H9 (cell line): Measurements from ENCODE around the gene MAPK8. TPM values are rescaled to one million over a fixed set of nuclear protein-coding genes. Genes with fewer than 3 reads are reported as not detected.
A peak's percentile ranks its signal among the peaks of the same experiment; 100 is the strongest.

Experiments used
- DNase-seq: peaks from one replicate; pipeline ENCODE4 v3.0.0-alpha.2; 2017
- H2AFZ ChIP-seq: one replicate; pipeline ENCODE4 v1.6.1; 2013; ENCODE audit warnings: mild to moderate bottlenecking, low read length, control low read depth, moderate library complexity
- H2AK5ac ChIP-seq: 2 replicates; pipeline ENCODE4 v1.6.1; 2013; ENCODE audit warnings: low read length, control low read depth, mixed read lengths; ENCODE audit not compliant: insufficient read length
- H2BK120ac ChIP-seq: one replicate; pipeline ENCODE4 v1.6.1; 2013; ENCODE audit warnings: low read depth, mild to moderate bottlenecking, low read length, control low read depth, inconsistent platforms; ENCODE audit not compliant: poor library complexity, severe bottlenecking
- H2BK12ac ChIP-seq: 2 replicates; pipeline ENCODE4 v1.6.1; 2013; ENCODE audit warnings: low read length, control low read depth, mixed read lengths, low read depth; ENCODE audit not compliant: insufficient read length
- H2BK15ac ChIP-seq: 2 replicates; pipeline ENCODE4 v1.6.1; 2013; ENCODE audit warnings: low read depth, low read length, control low read depth
- H2BK20ac ChIP-seq: one replicate; pipeline ENCODE4 v1.6.1; 2013; ENCODE audit warnings: low read depth, mild to moderate bottlenecking, low read length, control low read depth, inconsistent platforms; ENCODE audit not compliant: poor library complexity, severe bottlenecking
- H2BK5ac ChIP-seq: 2 replicates; pipeline ENCODE4 v1.6.1; 2013; ENCODE audit warnings: low read length, control low read depth, mixed read lengths; ENCODE audit not compliant: insufficient read length
- H3K14ac ChIP-seq: 2 replicates; pipeline ENCODE4 v1.6.1; 2013; ENCODE audit warnings: low read length, control low read depth; ENCODE audit not compliant: insufficient read depth
- H3K18ac ChIP-seq: 2 replicates; pipeline ENCODE4 v1.6.1; 2013; ENCODE audit warnings: low read depth, mild to moderate bottlenecking, mixed read lengths, low read length, control low read depth; ENCODE audit not compliant: insufficient read length
- H3K23ac ChIP-seq: 2 replicates; pipeline ENCODE4 v1.6.1; 2013; ENCODE audit warnings: low read length, control low read depth, mixed read lengths, low read depth; ENCODE audit not compliant: insufficient read length
- H3K23me2 ChIP-seq: 2 replicates; pipeline ENCODE4 v1.6.1; 2013; ENCODE audit warnings: low read depth, mild to moderate bottlenecking, mixed read lengths, low read length, control low read depth; ENCODE audit not compliant: insufficient read length, poor library complexity, severe bottlenecking
- H3K27ac ChIP-seq: 2 replicates; pipeline ENCODE4 v1.5.1; 2013; ENCODE audit warnings: low read length, control low read depth, mixed read lengths, low read depth; ENCODE audit not compliant: insufficient read length
- H3K27me3 ChIP-seq: 2 replicates; pipeline ENCODE4 v1.6.1; 2013; ENCODE audit warnings: low read length, control low read depth, inconsistent platforms; ENCODE audit not compliant: insufficient read depth
- H3K4ac ChIP-seq: 2 replicates; pipeline ENCODE4 v1.6.1; 2013; ENCODE audit warnings: low read depth, mild to moderate bottlenecking, control low read depth, inconsistent platforms, low read length, moderate library complexity
- H3K4me1 ChIP-seq: 2 replicates; pipeline ENCODE4 v1.6.1; 2013; ENCODE audit warnings: low read length, control low read depth, inconsistent platforms; ENCODE audit not compliant: insufficient read depth
- H3K4me2 ChIP-seq: 2 replicates; pipeline ENCODE4 v1.6.1; 2013; ENCODE audit warnings: low read length, control low read depth, mixed read lengths; ENCODE audit not compliant: insufficient read length, insufficient read depth
- H3K56ac ChIP-seq: 2 replicates; pipeline ENCODE4 v1.6.1; 2013; ENCODE audit warnings: low read depth, mild to moderate bottlenecking, mixed read lengths, low read length, control low read depth; ENCODE audit not compliant: insufficient read length
- H3K79me1 ChIP-seq: 2 replicates; pipeline ENCODE4 v1.6.1; 2013; ENCODE audit warnings: low read depth, mild to moderate bottlenecking, moderate library complexity, low read length, control low read depth, inconsistent platforms; ENCODE audit not compliant: insufficient read depth, poor library complexity, severe bottlenecking
- H3K79me2 ChIP-seq: 2 replicates; pipeline ENCODE4 v1.6.1; 2013; ENCODE audit warnings: low read length, control low read depth, inconsistent platforms; ENCODE audit not compliant: insufficient read depth
- H3K9ac ChIP-seq: 2 replicates; pipeline ENCODE4 v1.6.1; 2013; ENCODE audit warnings: low read length, control low read depth, mixed read lengths; ENCODE audit not compliant: insufficient read length; ENCODE audit errors: extremely low read depth
- H3K9me3 ChIP-seq: one replicate; pipeline ENCODE4 v1.6.1; 2013; ENCODE audit warnings: low read depth, low read length, inconsistent platforms; ENCODE audit not compliant: control insufficient read depth
- H3T11ph ChIP-seq: one replicate; pipeline ENCODE4 v1.6.1; 2013; ENCODE audit warnings: mild to moderate bottlenecking, low read length, control low read depth, inconsistent platforms
- H4K20me1 ChIP-seq: one replicate; pipeline ENCODE4 v1.6.1; 2013; ENCODE audit not compliant: control insufficient read depth, insufficient read length, insufficient read depth
- H4K5ac ChIP-seq: 2 replicates; pipeline ENCODE4 v1.6.1; 2013; ENCODE audit warnings: low read depth, mild to moderate bottlenecking, mixed read lengths, low read length, control low read depth; ENCODE audit not compliant: insufficient read length
- H4K8ac ChIP-seq: replicated peaks from 2 replicates; pipeline ENCODE4 v1.6.1; 2013; ENCODE audit warnings: low read length, control low read depth, mixed read lengths, low read depth; ENCODE audit not compliant: insufficient read length
- H4K91ac ChIP-seq: 2 replicates; pipeline ENCODE4 v1.6.1; 2013; ENCODE audit warnings: low read depth, mild to moderate bottlenecking, moderate library complexity, mixed read lengths, low read length, control low read depth; ENCODE audit not compliant: insufficient read length
- H3K27ac Mint-ChIP-seq, 3 experiments: 2 replicates in 2 of 3; 3 replicates in 1 of 3; pipeline ENCODE4 v1.8.0; 2020 to 2021; ENCODE audit warnings: mixed read lengths in 3 of 3, mild to moderate bottlenecking in 1 of 3, moderate library complexity in 1 of 3
- H3K27me3 Mint-ChIP-seq: 2 replicates; pipeline ENCODE4 v1.8.0; 2021; ENCODE audit warnings: low read depth, mild to moderate bottlenecking, moderate library complexity, mixed read lengths
- H3K36me3 Mint-ChIP-seq, 3 experiments: 2 replicates in 2 of 3; 3 replicates in 1 of 3; pipeline ENCODE4 v1.8.0; 2020 to 2021; ENCODE audit warnings: low read depth in 3 of 3, mixed read lengths in 3 of 3; ENCODE audit not compliant: insufficient read depth in 1 of 3
- H3K4me1 Mint-ChIP-seq, 2 experiments: 2 replicates each; pipeline ENCODE4 v1.8.0; 2020; ENCODE audit warnings: mixed read lengths in 2 of 2
- H3K4me3 Mint-ChIP-seq, 2 experiments: 2 replicates in 1 of 2; 3 replicates in 1 of 2; pipeline ENCODE4 v1.8.0; 2020 to 2021; ENCODE audit warnings: mild to moderate bottlenecking in 2 of 2, mixed read lengths in 2 of 2, moderate library complexity in 1 of 2
- H3K9me3 Mint-ChIP-seq, 2 experiments: 2 replicates in 1 of 2; 3 replicates in 1 of 2; pipeline ENCODE4 v1.8.0; 2020; ENCODE audit warnings: mild to moderate bottlenecking in 2 of 2, mixed read lengths in 2 of 2, moderate library complexity in 1 of 2
- WGBS: extraction: QIAGEN DNeasy Blood & Tissue Kit; methylation state at CpG from one replicate; pipeline ENCODE4 v1.1.7; 2013; ENCODE audit warnings: missing lambda C conversion rate, low lambda C conversion rate, mixed read lengths; ENCODE audit not compliant: insufficient read length; ENCODE audit errors: extremely low coverage; 5-methylcytosine and 5-hydroxymethylcytosine counted together
- total RNA-seq: library from RNA; stranded (reverse); gene quantifications from 2 replicates; pipeline ENCODE4 v1.2.1, GENCODE V29; 2021
- TF ChIP-seq, protein P1 (sequence below): fragments of 200-600 bp; sonication (generic); conservative IDR thresholded peaks from 3 replicates; pipeline ENCODE4 v1.8.0; 2021; ENCODE audit warnings: antibody characterized with exemption, mild to moderate bottlenecking

MAPK8 gene
- total RNA-seq, 1 experiment from 2014 or later = 52.0 TPM

DNA sequence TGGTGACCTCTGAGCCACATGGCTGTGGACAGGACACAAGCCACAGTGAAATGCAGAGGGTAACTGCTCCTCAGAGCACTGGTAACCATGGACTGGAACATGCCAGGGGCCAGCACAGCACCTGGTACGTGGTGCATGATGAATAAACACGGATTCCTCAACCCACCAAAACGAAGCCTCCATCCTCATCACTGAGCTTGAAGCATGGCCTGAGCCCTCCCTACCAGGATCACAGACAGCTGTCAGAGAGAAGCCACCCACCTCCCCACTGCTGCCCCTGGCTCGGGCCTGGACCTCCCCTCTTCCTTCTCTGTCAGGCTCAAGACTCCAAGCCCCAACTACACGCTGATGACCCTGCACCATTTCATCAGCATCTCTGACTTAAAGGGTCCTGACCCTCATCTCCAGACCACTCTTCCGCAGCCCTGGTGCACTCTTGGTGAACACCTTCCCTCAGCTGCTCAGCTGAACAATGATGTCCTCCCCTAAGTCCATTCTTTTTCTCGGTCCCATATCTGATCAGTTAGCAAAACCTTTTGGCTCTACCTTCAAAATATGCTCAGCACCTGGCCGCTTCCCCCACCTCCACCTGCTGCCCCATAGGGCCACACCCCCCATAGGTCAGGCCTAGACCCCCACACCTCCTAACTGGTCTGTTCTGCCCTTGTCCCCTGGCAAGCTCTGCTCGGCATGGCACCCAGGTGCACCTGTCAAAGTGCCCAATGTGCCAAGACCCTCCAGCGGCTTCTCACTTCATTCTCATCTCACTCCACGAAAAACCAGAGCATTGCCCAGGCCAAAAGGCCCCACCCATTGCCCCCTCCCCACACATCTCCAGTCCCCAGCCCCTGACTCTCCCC is 141.1 kb downstream of the MAPK8 start:
- H3K4me1 Mint-ChIP-seq = peaks cover 22 to 23% of the 10 kb centered on the region in 2 experiments
- Histone ChIP-seq H3T11ph (no peak overlapping the region), H3K9me3 (no peaks in the 10 kb centered on the region), H2BK12ac (no peak overlapping the region), H4K91ac (no peak overlapping the region), H3K9ac (no peak overlapping the region), H4K5ac (no peak overlapping the region), H3K4me2 (no peak overlapping the region), H3K18ac (no peak overlapping the region), H3K4ac (no peak overlapping the region), H4K8ac (no peak overlapping the region), H2BK20ac (no peak overlapping the region), H3K23me2 (no peaks in the 10 kb centered on the region), H3K14ac (no peak overlapping the region), H3K79me2 (no peaks in the 10 kb centered on the region), H3K56ac (no peak overlapping the region), H3K4me1 (no peaks in the 10 kb centered on the region), H3K27me3 (no peaks in the 10 kb centered on the region), H4K20me1 (no peaks in the 10 kb centered on the region), H3K79me1 (no peaks in the 10 kb centered on the region), H2AK5ac (no peak overlapping the region), H2BK120ac (no peak overlapping the region), H2AFZ (no peak overlapping the region), H2BK5ac (no peak overlapping the region), H3K27ac (no peak overlapping the region), H3K23ac (no peak overlapping the region), H2BK15ac (no peak overlapping the region)
- TF ChIP-seq, protein P1, sequence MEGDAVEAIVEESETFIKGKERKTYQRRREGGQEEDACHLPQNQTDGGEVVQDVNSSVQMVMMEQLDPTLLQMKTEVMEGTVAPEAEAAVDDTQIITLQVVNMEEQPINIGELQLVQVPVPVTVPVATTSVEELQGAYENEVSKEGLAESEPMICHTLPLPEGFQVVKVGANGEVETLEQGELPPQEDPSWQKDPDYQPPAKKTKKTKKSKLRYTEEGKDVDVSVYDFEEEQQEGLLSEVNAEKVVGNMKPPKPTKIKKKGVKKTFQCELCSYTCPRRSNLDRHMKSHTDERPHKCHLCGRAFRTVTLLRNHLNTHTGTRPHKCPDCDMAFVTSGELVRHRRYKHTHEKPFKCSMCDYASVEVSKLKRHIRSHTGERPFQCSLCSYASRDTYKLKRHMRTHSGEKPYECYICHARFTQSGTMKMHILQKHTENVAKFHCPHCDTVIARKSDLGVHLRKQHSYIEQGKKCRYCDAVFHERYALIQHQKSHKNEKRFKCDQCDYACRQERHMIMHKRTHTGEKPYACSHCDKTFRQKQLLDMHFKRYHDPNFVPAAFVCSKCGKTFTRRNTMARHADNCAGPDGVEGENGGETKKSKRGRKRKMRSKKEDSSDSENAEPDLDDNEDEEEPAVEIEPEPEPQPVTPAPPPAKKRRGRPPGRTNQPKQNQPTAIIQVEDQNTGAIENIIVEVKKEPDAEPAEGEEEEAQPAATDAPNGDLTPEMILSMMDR = no peak
- WGBS = no CpG with 5 or more reads among the region's 11 CpGs
- no peak overlapping the region for H3K4me3 Mint-ChIP-seq
- H3K9me3 Mint-ChIP-seq = no peaks in the 10 kb centered on the region
- H3K27ac Mint-ChIP-seq = peak overlapping the region in 2 of 3 experiments; percentile 93 to 94; a peak in 4 of 7 replicates
- no peak for DNase-seq
- H3K36me3 Mint-ChIP-seq = peaks cover 2 to 7% (median 4%) of the 10 kb centered on the region in 3 experiments; a peak in 5 of 7 replicates
- H3K27me3 Mint-ChIP-seq = no peaks in the 10 kb centered on the region
